GM23248 (cell line): ENCODE measurements around the gene FRY.

ENCODE experiments used
- EZH2 ChIP-seq: fragments of 200-600 bp; sonication (generic); IDR thresholded peaks from 2 replicates; pipeline ENCODE4 v1.6.1; 2018; ENCODE audit warnings: antibody characterized with exemption, mild to moderate bottlenecking; ENCODE audit not compliant: insufficient read depth, poor library complexity, severe bottlenecking
- EZH2phosphoT487 ChIP-seq: fragments of 200-600 bp; sonication (generic); IDR thresholded peaks from 2 replicates; pipeline ENCODE4 v1.6.1; 2018; ENCODE audit warnings: antibody characterized with exemption, moderate library complexity, mild to moderate bottlenecking, low read depth; ENCODE audit not compliant: insufficient read depth

- TF ChIP-seq EZH2 (no peak), EZH2phosphoT487 (no peak)
Measured at GRCh38 chr13:32259116-32259515, 227.5 kb downstream of the FRY start.
